HG03460 (cell line): ENCODE measurements around the gene CT45A5.
A peak's percentile ranks its signal among the peaks of the same experiment; 100 is the strongest.
"Not testable (repeated sequence)": the region's sequence is repeated elsewhere in the genome, so short reads cannot be mapped to it uniquely, and the experiment has no call there.

ENCODE experiments used
- ATAC-seq: cut with Tn5 transposase; IDR thresholded peaks from one replicate; pipeline ENCODE4 v1.9.1; 2021; ENCODE audit not compliant: unreplicated experiment

CT45A5 gene

GRCh38 chrX:135785403-135785802, at the start of gene CT45A5:
CT45A5 (minus strand) TSS chrX:135785503; CDS start chrX:135781729, 3,774 bp downstream.
- not testable (repeated sequence) for ATAC-seq

- not testable (repeated sequence) for ATAC-seq
These were observed 34.6 kb upstream of the CT45A5 start, which contains the start of gene CT45A2 for GRCh38 chrX:135819912-135820311. CT45A2 (minus strand) TSS chrX:135820012; CDS start chrX:135816265, 3,747 bp downstream.

GRCh38 chrX:135802687-135803086, 17.4 kb upstream of the CT45A5 start, which contains the start of gene CT45A6:
CT45A6 (minus strand) TSS chrX:135802787; CDS start chrX:135798993, 3,794 bp downstream.
- ATAC-seq = not testable (repeated sequence)

- ATAC-seq = not testable (repeated sequence)
These were observed 17.2 kb downstream of the CT45A5 start, which contains the start of gene CT45A3 for GRCh38 chrX:135768091-135768490. CT45A3 (minus strand) TSS chrX:135768191; CDS start chrX:135764444, 3,747 bp downstream.

- not testable (repeated sequence) for ATAC-seq
These were observed 40.6 kb downstream of the CT45A5 start for GRCh38 chrX:135744739-135745138.

- ATAC-seq = no peak
These were observed 44.0 kb downstream of the CT45A5 start for GRCh38 chrX:135741192-135741715.

- ATAC-seq = peak; percentile 67
These were observed 44.6 kb downstream of the CT45A5 start for GRCh38 chrX:135740681-135741149.

- ATAC-seq = no peak
These were observed 47.8 kb downstream of the CT45A5 start for GRCh38 chrX:135737366-135738071.

- ATAC-seq = not testable (repeated sequence)
These were observed 50.6 kb downstream of the CT45A5 start for GRCh38 chrX:135734666-135735065.
